ENCODE results near the gene SOX18. TPM values are rescaled to one million over a fixed set of nuclear protein-coding genes. Genes with fewer than 3 reads are reported as not detected.

SOX18 gene
- total RNA-seq, 2 donors from 2014 or later: 2.3 to 2.8 TPM

- H3K4me1 ChIP-seq (ENCODE audit: control insufficient read depth, insufficient read depth, low read length): no peaks in the 10 kb centered on the region
- H3K36me3 ChIP-seq (ENCODE audit: control insufficient read depth, insufficient read depth, low read length): no peaks in the 10 kb centered on the region
- DNase-seq: no peak
- H3K9me3 ChIP-seq (ENCODE audit: control insufficient read depth, low read length): no peaks in the 10 kb centered on the region
- H3K9ac ChIP-seq (ENCODE audit: extremely low read depth, low read length, poor library complexity, severe bottlenecking): no peak overlapping the region
- no peak overlapping the region for H3K27ac ChIP-seq (ENCODE audit: low read depth, low read length)
- H3K36me3 Mint-ChIP-seq (ENCODE audit: low read depth): peaks cover 7% of the 10 kb centered on the region
- H3K27me3 Mint-ChIP-seq (ENCODE audit: insufficient read depth): peaks cover 6% of the 10 kb centered on the region
- peaks cover 10% of the 10 kb centered on the region for H3K27me3 ChIP-seq (ENCODE audit: control insufficient read depth, insufficient read depth, low read length, poor library complexity, severe bottlenecking)
- no peak for TF ChIP-seq CTCF (conservative IDR thresholded peaks at IDR 0.05)
- no peak overlapping the region for H3K27ac Mint-ChIP-seq
- no peak overlapping the region for H3K4me3 ChIP-seq (ENCODE audit: low read length)
- no peak overlapping the region for H3K4me3 Mint-ChIP-seq
- peaks cover 2% of the 10 kb centered on the region for H3K9me3 Mint-ChIP-seq
- 90% methylated on average over 9 to 11 of the region's 11 CpGs for WGBS, 2 experiments (ENCODE audit: insufficient coverage in 1 of 2, insufficient read length in 1 of 2)
- no peaks in the 10 kb centered on the region for H3K4me1 Mint-ChIP-seq
Observed at GRCh38 chr20:64095927-64096326, 46.5 kb upstream of the SOX18 start.

GRCh38 chr20:64095455-64095854, 46.0 kb upstream of the SOX18 start:
- Mint-ChIP-seq H3K4me1 (no peaks in the 10 kb centered on the region), H3K27ac (no peak overlapping the region), H3K9me3 (peaks cover 2% of the 10 kb centered on the region), H3K27me3 (ENCODE audit: insufficient read depth) (peaks cover 2% of the 10 kb centered on the region), H3K4me3 (no peak overlapping the region), H3K36me3 (ENCODE audit: low read depth) (peaks cover 7% of the 10 kb centered on the region)
- no peak overlapping the region for H3K9ac ChIP-seq (ENCODE audit: extremely low read depth, low read length, poor library complexity, severe bottlenecking)
- H3K36me3 ChIP-seq (ENCODE audit: control insufficient read depth, insufficient read depth, low read length): no peaks in the 10 kb centered on the region
- no peaks in the 10 kb centered on the region for H3K9me3 ChIP-seq (ENCODE audit: control insufficient read depth, low read length)
- peaks cover 5% of the 10 kb centered on the region for H3K27me3 ChIP-seq (ENCODE audit: control insufficient read depth, insufficient read depth, low read length, poor library complexity, severe bottlenecking)
- no peak for TF ChIP-seq CTCF (conservative IDR thresholded peaks at IDR 0.05)
- H3K4me3 ChIP-seq (ENCODE audit: low read length): no peak overlapping the region
- no peak for DNase-seq
- no peak overlapping the region for H3K27ac ChIP-seq (ENCODE audit: low read depth, low read length)
- 78 to 92% methylated on average over 3 to 4 of the region's 4 CpGs for WGBS, 2 experiments (ENCODE audit: insufficient coverage in 1 of 2, insufficient read length in 1 of 2)
- no peaks in the 10 kb centered on the region for H3K4me1 ChIP-seq (ENCODE audit: control insufficient read depth, insufficient read depth, low read length)

GRCh38 chr20:64093013-64093503, 43.6 kb upstream of the SOX18 start:
- Mint-ChIP-seq H3K4me3 (no peak overlapping the region), H3K27ac (no peak overlapping the region), H3K4me1 (no peaks in the 10 kb centered on the region), H3K9me3 (peaks cover 2% of the 10 kb centered on the region), H3K27me3 (ENCODE audit: insufficient read depth) (peaks cover 9% of the 10 kb centered on the region), H3K36me3 (ENCODE audit: low read depth) (peaks cover 7% of the 10 kb centered on the region)
- Histone ChIP-seq H3K27ac (ENCODE audit: low read depth, low read length) (no peak overlapping the region), H3K27me3 (ENCODE audit: control insufficient read depth, insufficient read depth, low read length, poor library complexity, severe bottlenecking) (peaks cover 8% of the 10 kb centered on the region), H3K4me1 (ENCODE audit: control insufficient read depth, insufficient read depth, low read length) (no peaks in the 10 kb centered on the region), H3K4me3 (ENCODE audit: low read length) (no peak overlapping the region), H3K36me3 (ENCODE audit: control insufficient read depth, insufficient read depth, low read length) (no peaks in the 10 kb centered on the region), H3K9ac (ENCODE audit: extremely low read depth, low read length, poor library complexity, severe bottlenecking) (no peak overlapping the region), H3K9me3 (ENCODE audit: control insufficient read depth, low read length) (no peaks in the 10 kb centered on the region)
- peak; percentile 75 for DNase-seq
- TF ChIP-seq CTCF (conservative IDR thresholded peaks at IDR 0.05): no peak
- WGBS, 2 experiments (ENCODE audit: insufficient coverage in 1 of 2, insufficient read length in 1 of 2): 69 to 80% methylated on average over 6 to 9 of the region's 9 CpGs
